DOHH2 (cell line): ENCODE results near the gene BTRC.

Experiments used
- H3F3A ChIP-seq: fragments of 200-600 bp; sonication (generic), shearing (Covaris generic); 2 replicates; pipeline ENCODE4 v1.6.0; 2016; ENCODE audit warnings: antibody characterized with exemption, mild to moderate bottlenecking; ENCODE audit not compliant: control insufficient read depth, insufficient read depth
- H3K27ac ChIP-seq: fragments of 200-600 bp; sonication (generic); 2 replicates; pipeline ENCODE4 v1.5.1; 2014; ENCODE audit warnings: low read depth, mild to moderate bottlenecking, low read length, moderate library complexity
- H3K27me3 ChIP-seq: fragments of 200-600 bp; sonication (generic); 2 replicates; pipeline ENCODE4 v1.6.1; 2014; ENCODE audit warnings: mild to moderate bottlenecking, low read length, mixed read lengths; ENCODE audit not compliant: control insufficient read depth
- H3K36me3 ChIP-seq: fragments of 200-600 bp; sonication (generic); 2 replicates; pipeline ENCODE4 v1.6.1; 2014; ENCODE audit warnings: mild to moderate bottlenecking, low read length, moderate library complexity, mixed read lengths; ENCODE audit not compliant: control insufficient read depth
- H3K4me1 ChIP-seq: fragments of 200-600 bp; sonication (generic); 2 replicates; pipeline ENCODE4 v1.6.1; 2014; ENCODE audit warnings: mild to moderate bottlenecking, low read length, mixed read lengths; ENCODE audit not compliant: control insufficient read depth
- H3K4me2 ChIP-seq: fragments of 200-600 bp; sonication (generic); 2 replicates; pipeline ENCODE4 v1.6.0; 2014; ENCODE audit warnings: mild to moderate bottlenecking, low read length, moderate library complexity
- H3K4me3 ChIP-seq: fragments of 200-600 bp; sonication (generic); 2 replicates; pipeline ENCODE4 v1.5.1; 2014; ENCODE audit warnings: mild to moderate bottlenecking, low read length, mixed read lengths
- H3K79me2 ChIP-seq: fragments of 200-600 bp; sonication (generic); 2 replicates; pipeline ENCODE4 v1.6.1; 2014; ENCODE audit warnings: mild to moderate bottlenecking, low read length, mixed read lengths; ENCODE audit not compliant: control insufficient read depth
- H3K9me2 ChIP-seq: fragments of 200-600 bp; sonication (generic); replicated peaks from 2 replicates; pipeline ENCODE4 v1.6.1; 2014; ENCODE audit warnings: mild to moderate bottlenecking, low read length, mixed read lengths; ENCODE audit not compliant: control insufficient read depth
- H3K9me3 ChIP-seq: fragments of 200-600 bp; sonication (generic); 2 replicates; pipeline ENCODE4 v1.6.1; 2014; ENCODE audit warnings: antibody characterized with exemption, low read length, mixed read lengths; ENCODE audit not compliant: control insufficient read depth, insufficient read depth
- H4K20me1 ChIP-seq: fragments of 200-600 bp; sonication (generic); 2 replicates; pipeline ENCODE4 v1.6.0; 2014; ENCODE audit warnings: low read depth, mild to moderate bottlenecking, antibody characterized with exemption, low read length, moderate library complexity; ENCODE audit not compliant: control insufficient read depth, insufficient read depth
- CTCF ChIP-seq: fragments of 200-600 bp; sonication (generic); IDR thresholded peaks from one replicate; pipeline ENCODE4 v1.5.1; 2014; ENCODE audit warnings: antibody characterized with exemption, mild to moderate bottlenecking, low read depth, low read length; ENCODE audit not compliant: poor library complexity, severe bottlenecking
- EZH2phosphoT487 ChIP-seq: fragments of 200-600 bp; sonication (generic); IDR thresholded peaks from 2 replicates; pipeline ENCODE4 v1.6.1; 2017; ENCODE audit warnings: borderline replicate concordance, mild to moderate bottlenecking, antibody characterized with exemption, low read length, moderate library complexity, mixed read lengths

Gene BTRC

GRCh38 chr10:101441541-101442455 lies 87.8 kb downstream of the BTRC start:
- Histone ChIP-seq H3F3A (no peaks in the 10 kb centered on the region), H3K79me2 (no peaks in the 10 kb centered on the region), H3K9me3 (no peaks in the 10 kb centered on the region), H3K27ac (no peak overlapping the region), H4K20me1 (0 out of 2 replicates have a peak, but pooled peaks cover 8% of the 10 kb centered on the region), H3K4me3 (no peak overlapping the region), H3K27me3 (no peaks in the 10 kb centered on the region), H3K9me2 (no peaks in the 10 kb centered on the region), H3K4me1 (no peaks in the 10 kb centered on the region; the same call in 1 of the 2 replicates), H3K36me3 (no peaks in the 10 kb centered on the region), H3K4me2 (no peak overlapping the region)
- peak; percentile 78 for TF ChIP-seq CTCF
- no peak for TF ChIP-seq EZH2phosphoT487

- Histone ChIP-seq H3K9me3 (no peaks in the 10 kb centered on the region), H3K79me2 (no peaks in the 10 kb centered on the region), H3K4me2 (no peak overlapping the region), H3K4me3 (no peak overlapping the region), H3K9me2 (no peaks in the 10 kb centered on the region), H3K36me3 (no peaks in the 10 kb centered on the region), H3K27me3 (no peaks in the 10 kb centered on the region), H3K27ac (no peak overlapping the region), H4K20me1 (0 out of 2 replicates have a peak, but pooled peaks cover 8% of the 10 kb centered on the region), H3F3A (no peaks in the 10 kb centered on the region), H3K4me1 (no peaks in the 10 kb centered on the region; the same call in 1 of the 2 replicates)
- TF ChIP-seq CTCF (no peak), EZH2phosphoT487 (no peak)
These were observed 88.5 kb downstream of the BTRC start for GRCh38 chr10:101442456-101442800.

GRCh38 chr10:101444058-101444898 lies 90.3 kb downstream of the BTRC start:
- H3K27me3 ChIP-seq: no peaks in the 10 kb centered on the region
- H4K20me1 ChIP-seq: 0 out of 2 replicates have a peak, but pooled peaks cover 8% of the 10 kb centered on the region
- H3K27ac ChIP-seq: no peak overlapping the region
- H3K9me2 ChIP-seq: no peaks in the 10 kb centered on the region
- no peaks in the 10 kb centered on the region; the same call in 1 of the 2 replicates for H3K4me1 ChIP-seq
- H3K4me3 ChIP-seq: no peak overlapping the region
- H3K9me3 ChIP-seq: no peaks in the 10 kb centered on the region
- H3K79me2 ChIP-seq: no peaks in the 10 kb centered on the region
- peaks cover 4% of the 10 kb centered on the region; the same call in 1 of the 2 replicates for H3F3A ChIP-seq
- TF ChIP-seq CTCF (peak; percentile 54), EZH2phosphoT487 (no peak)
- no peaks in the 10 kb centered on the region for H3K36me3 ChIP-seq
- H3K4me2 ChIP-seq: no peak overlapping the region
